Upper lobe of left lung (tissue), 4 donors: ENCODE results near the gene IFNLR1.

Experiments
- CTCF ChIP-seq, 6 experiments: fragments of 450-650 bp in 4 of 6; fragments of 200-600 bp in 2 of 6; sonication (generic) in 2 of 6; IDR thresholded peaks; one replicate each; pipeline ENCODE4 v1.5.1; 2016 to 2019; ENCODE audit warnings: antibody characterized with exemption in 6 of 6
- EP300 ChIP-seq, 4 donors: sonication (generic); formaldehyde crosslinking; IDR thresholded peaks; one replicate each; pipeline ENCODE4 v1.5.1; 2017; ENCODE audit warnings: antibody characterized with exemption in 4 of 4, control low read depth in 2 of 4
- POLR2A ChIP-seq, 4 donors: fragments of 450-650 bp; IDR thresholded peaks; one replicate each; pipeline ENCODE4 v1.5.1; 2016 to 2017; ENCODE audit warnings: antibody characterized with exemption in 4 of 4, mild to moderate bottlenecking in 2 of 4
- POLR2AphosphoS5 ChIP-seq, 2 donors: sonication (generic); formaldehyde crosslinking; IDR thresholded peaks; one replicate each; pipeline ENCODE4 v1.5.1; 2017; ENCODE audit warnings: antibody characterized with exemption in 2 of 2

GRCh38 chr1:24175033-24175755, 11.9 kb downstream of the IFNLR1 start:
- TF ChIP-seq POLR2AphosphoS5 (IDR thresholded peaks at IDR 0.05) (no peak), CTCF (IDR thresholded peaks at IDR 0.05) (no peak), POLR2A (IDR thresholded peaks at IDR 0.05) (no peak), EP300 (IDR thresholded peaks at IDR 0.05) (no peak)
